HepG2 (cell line): ENCODE data around the gene SLC22A23. TPM values are rescaled to one million over a fixed set of nuclear protein-coding genes. Genes with fewer than 3 reads are reported as not detected.

ENCODE experiments used
- ARHGAP35 ChIP-seq: sonication (generic); formaldehyde crosslinking; IDR thresholded peaks from 2 replicates; pipeline ENCODE4 v1.9.0; 2022; ENCODE audit warnings: mild to moderate bottlenecking, inconsistent platforms, moderate library complexity, missing genetic modification reagents, borderline replicate concordance
- ATF2 ChIP-seq: sonication (generic); formaldehyde crosslinking; IDR thresholded peaks from 2 replicates; pipeline ENCODE4 v1.4.0; 2020; ENCODE audit warnings: missing genetic modification reagents
- CAMTA2 ChIP-seq: sonication (generic); formaldehyde crosslinking; IDR thresholded peaks from 2 replicates; pipeline ENCODE4 v1.4.0; 2020; ENCODE audit warnings: mild to moderate bottlenecking, missing genetic modification reagents, borderline replicate concordance
- CEBPG ChIP-seq: IDR thresholded peaks from 2 replicates; pipeline ENCODE4 v1.6.1; 2016
- CENPX ChIP-seq: sonication (generic); formaldehyde crosslinking; IDR thresholded peaks from 2 replicates; pipeline ENCODE4 v1.9.0; 2021; ENCODE audit warnings: mild to moderate bottlenecking, missing genetic modification reagents, moderate library complexity
- HCFC1 ChIP-seq: fragments of 150-350 bp; IDR thresholded peaks from 2 replicates; pipeline ENCODE4 v1.6.1; 2014; ENCODE audit warnings: low read depth, low read length
- HMG20A ChIP-seq: IDR thresholded peaks from 2 replicates; pipeline ENCODE4 v1.6.1; 2016; ENCODE audit warnings: borderline replicate concordance
- IRF2 ChIP-seq: IDR thresholded peaks from 2 replicates; pipeline ENCODE4 v1.6.1; 2018; ENCODE audit warnings: missing genetic modification reagents, missing compliant biosample characterization
- KDM5B ChIP-seq: sonication (generic); formaldehyde crosslinking; IDR thresholded peaks from 2 replicates; pipeline ENCODE4 v1.4.0; 2020; ENCODE audit warnings: missing genetic modification reagents, mild to moderate bottlenecking, borderline replicate concordance
- PAX8 ChIP-seq: sonication (generic); formaldehyde crosslinking; IDR thresholded peaks from 2 replicates; pipeline ENCODE4 v1.8.0; 2022; ENCODE audit warnings: mild to moderate bottlenecking, missing genetic modification reagents, borderline replicate concordance
- RBM39 ChIP-seq: fragments of 200-400 bp; formaldehyde crosslinking; IDR thresholded peaks from one replicate; pipeline ENCODE4 v1.6.1; 2018; ENCODE audit warnings: antibody characterized with exemption, mild to moderate bottlenecking, low read depth, low read length; ENCODE audit not compliant: poor library complexity, severe bottlenecking
- RFX3 ChIP-seq: IDR thresholded peaks from 2 replicates; pipeline ENCODE4 v1.6.1; 2016; ENCODE audit warnings: missing biosample characterization, missing genetic modification reagents
- SP140L ChIP-seq: sonication (generic); formaldehyde crosslinking; IDR thresholded peaks from 2 replicates; pipeline ENCODE4 v1.4.0; 2020; ENCODE audit warnings: missing genetic modification reagents, borderline replicate concordance
- TOPORS ChIP-seq: sonication (generic); formaldehyde crosslinking; IDR thresholded peaks from 2 replicates; pipeline ENCODE4 v1.8.0; 2023; ENCODE audit warnings: mild to moderate bottlenecking, missing genetic modification reagents
- ZMYM4 ChIP-seq: sonication (generic); formaldehyde crosslinking; IDR thresholded peaks from 2 replicates; pipeline ENCODE4 v1.8.1; 2023; ENCODE audit warnings: mild to moderate bottlenecking, missing genetic modification reagents
- ZNF121 ChIP-seq: sonication (generic); formaldehyde crosslinking; IDR thresholded peaks from 2 replicates; pipeline ENCODE4 v1.5.0; 2020; ENCODE audit warnings: mild to moderate bottlenecking, missing genetic modification reagents
- ZNF207 ChIP-seq: fragments of 450-650 bp; IDR thresholded peaks from 2 replicates; pipeline ENCODE4 v1.6.1; 2016; ENCODE audit warnings: antibody characterized with exemption, borderline replicate concordance
- ZNF432 ChIP-seq: sonication (generic); formaldehyde crosslinking; IDR thresholded peaks from 2 replicates; pipeline ENCODE4 v1.5.0; 2020; ENCODE audit warnings: missing genetic modification reagents, mild to moderate bottlenecking, borderline replicate concordance
- ZNF567 ChIP-seq: sonication (generic); formaldehyde crosslinking; IDR thresholded peaks from 2 replicates; pipeline ENCODE4 v1.8.1; 2023; ENCODE audit warnings: mild to moderate bottlenecking, missing genetic modification reagents, borderline replicate concordance
- ZNF615 ChIP-seq: sonication (generic); formaldehyde crosslinking; IDR thresholded peaks from 2 replicates; pipeline ENCODE4 v1.5.0; 2020; ENCODE audit warnings: mild to moderate bottlenecking, missing genetic modification reagents, borderline replicate concordance
- ZNF703 ChIP-seq: sonication (generic); formaldehyde crosslinking; IDR thresholded peaks from 2 replicates; pipeline ENCODE4 v1.5.1; 2020; ENCODE audit warnings: missing genetic modification reagents, mild to moderate bottlenecking, moderate library complexity, borderline replicate concordance
- polyA plus RNA-seq, 8 experiments: library from polyadenylated mRNA; depleted of rRNA in 3 of 8; stranded (reverse) in 7 of 8; unstranded in 1 of 8; fragments of >200 nt; fragmentation: Illumina TruSeq in 4 of 8; extraction: Trizol in 4 of 8; gene quantifications; 2 replicates each; pipeline versions ENCODE4 v1.2.1 to v1.2.3, GENCODE V29; 2011 to 2016; ENCODE audit warnings: low read depth in 4 of 8, missing spikeins in 1 of 8, mixed read lengths in 1 of 8; ENCODE audit not compliant: insufficient read depth in 1 of 8
- total RNA-seq, 5 experiments: library from RNA; depleted of rRNA; stranded (reverse); fragments of >200 nt; fragmentation: Illumina TruSeq; extraction: Trizol; gene quantifications; 2 replicates each; pipeline ENCODE4 v1.2.3, GENCODE V29; 2016; ENCODE audit warnings: low read depth in 1 of 5
- TF ChIP-seq, protein P1 (sequence below): sonication (generic); formaldehyde crosslinking; IDR thresholded peaks from 2 replicates; pipeline ENCODE4 v1.4.0; 2020; ENCODE audit warnings: low read depth, missing genetic modification reagents
- TF ChIP-seq, protein P2 (sequence below): sonication (generic); formaldehyde crosslinking; IDR thresholded peaks from 2 replicates; pipeline ENCODE4 v1.8.1; 2022; ENCODE audit warnings: low read depth, mild to moderate bottlenecking, missing genetic modification reagents

Gene SLC22A23
- total and polyA plus RNA-seq, 2 of the 13 experiments (the other 11 are each of a cell fraction or from before 2014, with no cell fraction given), result 11.8 to 17.5 TPM

DNA sequence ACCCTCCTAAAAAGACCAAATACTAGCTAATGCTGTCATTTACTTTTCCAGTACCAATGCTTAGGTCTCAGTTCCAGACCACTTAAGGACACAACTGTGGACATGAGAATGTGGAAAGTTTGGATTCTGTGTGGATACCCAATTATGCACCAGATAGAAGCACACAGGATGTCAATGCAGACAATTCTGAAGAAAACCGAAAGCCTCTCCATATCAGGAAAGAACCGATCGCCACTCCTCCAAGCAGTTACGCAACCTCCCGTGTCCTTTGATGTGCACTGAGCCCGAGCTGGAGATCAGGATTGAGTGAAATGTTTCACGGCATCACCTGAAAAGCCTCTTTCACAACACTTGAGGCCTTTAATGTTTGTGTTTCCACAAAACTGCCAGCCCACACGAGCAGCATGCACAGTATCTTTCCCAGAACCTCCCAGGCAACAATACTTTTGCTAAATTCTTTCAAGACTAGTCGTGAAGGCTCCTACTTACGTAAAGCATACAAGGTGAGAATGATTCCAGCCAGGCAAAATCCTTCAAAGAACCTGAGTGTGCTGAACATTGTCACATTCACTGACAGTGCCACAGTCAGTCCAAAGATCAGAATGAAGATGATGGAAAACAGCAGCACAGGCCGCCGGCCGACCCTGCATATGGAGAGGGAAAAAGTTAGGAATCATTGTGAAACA is 47.0 kb downstream of the SLC22A23 start (continued):
- TF ChIP-seq ZNF121 (CRISPR knock-in tag), result peak; percentile 42; the same call in 1 of the 2 replicates
- peak; percentile 98 for TF ChIP-seq IRF2 (CRISPR knock-in tag)
- TF ChIP-seq CEBPG, result peak; percentile 100
- no peak; the same call in 1 of the 2 replicates for TF ChIP-seq ZNF703 (CRISPR knock-in tag)
- TF ChIP-seq ZNF207, result no peak
- peak; percentile 99 for TF ChIP-seq HMG20A (CRISPR knock-in tag)
- peak; percentile 87 for TF ChIP-seq ARHGAP35 (CRISPR knock-in tag)
- peak; percentile 70; the same call in 1 of the 2 replicates for TF ChIP-seq KDM5B (CRISPR knock-in tag)
- no peak for TF ChIP-seq RBM39
- TF ChIP-seq, protein P1, sequence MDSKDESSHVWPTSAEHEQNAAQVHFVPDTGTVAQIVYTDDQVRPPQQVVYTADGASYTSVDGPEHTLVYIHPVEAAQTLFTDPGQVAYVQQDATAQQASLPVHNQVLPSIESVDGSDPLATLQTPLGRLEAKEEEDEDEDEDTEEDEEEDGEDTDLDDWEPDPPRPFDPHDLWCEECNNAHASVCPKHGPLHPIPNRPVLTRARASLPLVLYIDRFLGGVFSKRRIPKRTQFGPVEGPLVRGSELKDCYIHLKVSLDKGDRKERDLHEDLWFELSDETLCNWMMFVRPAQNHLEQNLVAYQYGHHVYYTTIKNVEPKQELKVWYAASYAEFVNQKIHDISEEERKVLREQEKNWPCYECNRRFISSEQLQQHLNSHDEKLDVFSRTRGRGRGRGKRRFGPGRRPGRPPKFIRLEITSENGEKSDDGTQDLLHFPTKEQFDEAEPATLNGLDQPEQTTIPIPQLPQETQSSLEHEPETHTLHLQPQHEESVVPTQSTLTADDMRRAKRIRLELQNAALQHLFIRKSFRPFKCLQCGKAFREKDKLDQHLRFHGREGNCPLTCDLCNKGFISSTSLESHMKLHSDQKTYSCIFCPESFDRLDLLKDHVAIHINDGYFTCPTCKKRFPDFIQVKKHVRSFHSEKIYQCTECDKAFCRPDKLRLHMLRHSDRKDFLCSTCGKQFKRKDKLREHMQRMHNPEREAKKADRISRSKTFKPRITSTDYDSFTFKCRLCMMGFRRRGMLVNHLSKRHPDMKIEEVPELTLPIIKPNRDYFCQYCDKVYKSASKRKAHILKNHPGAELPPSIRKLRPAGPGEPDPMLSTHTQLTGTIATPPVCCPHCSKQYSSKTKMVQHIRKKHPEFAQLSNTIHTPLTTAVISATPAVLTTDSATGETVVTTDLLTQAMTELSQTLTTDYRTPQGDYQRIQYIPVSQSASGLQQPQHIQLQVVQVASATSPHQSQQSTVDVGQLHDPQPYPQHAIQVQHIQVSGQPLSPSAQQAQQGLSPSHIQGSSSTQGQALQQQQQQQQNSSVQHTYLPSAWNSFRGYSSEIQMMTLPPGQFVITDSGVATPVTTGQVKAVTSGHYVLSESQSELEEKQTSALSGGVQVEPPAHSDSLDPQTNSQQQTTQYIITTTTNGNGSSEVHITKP, result peak; percentile 74
- TF ChIP-seq RFX3 (CRISPR knock-in tag), result peak; percentile 44; the same call in 1 of the 2 replicates
- TF ChIP-seq PAX8 (CRISPR knock-in tag), result no peak
- no peak; the same call in 1 of the 2 replicates for TF ChIP-seq TOPORS (CRISPR knock-in tag)
- TF ChIP-seq ZNF567, result no peak
- peak; percentile 95 for TF ChIP-seq ATF2 (CRISPR knock-in tag)
- TF ChIP-seq CENPX (CRISPR knock-in tag), result no peak
- TF ChIP-seq SP140L (CRISPR knock-in tag), result peak; percentile 97
- TF ChIP-seq ZMYM4 (CRISPR knock-in tag), result peak; percentile 95
- TF ChIP-seq ZNF615 (CRISPR knock-in tag), result peak; percentile 87; the same call in 1 of the 2 replicates
- TF ChIP-seq, protein P2, sequence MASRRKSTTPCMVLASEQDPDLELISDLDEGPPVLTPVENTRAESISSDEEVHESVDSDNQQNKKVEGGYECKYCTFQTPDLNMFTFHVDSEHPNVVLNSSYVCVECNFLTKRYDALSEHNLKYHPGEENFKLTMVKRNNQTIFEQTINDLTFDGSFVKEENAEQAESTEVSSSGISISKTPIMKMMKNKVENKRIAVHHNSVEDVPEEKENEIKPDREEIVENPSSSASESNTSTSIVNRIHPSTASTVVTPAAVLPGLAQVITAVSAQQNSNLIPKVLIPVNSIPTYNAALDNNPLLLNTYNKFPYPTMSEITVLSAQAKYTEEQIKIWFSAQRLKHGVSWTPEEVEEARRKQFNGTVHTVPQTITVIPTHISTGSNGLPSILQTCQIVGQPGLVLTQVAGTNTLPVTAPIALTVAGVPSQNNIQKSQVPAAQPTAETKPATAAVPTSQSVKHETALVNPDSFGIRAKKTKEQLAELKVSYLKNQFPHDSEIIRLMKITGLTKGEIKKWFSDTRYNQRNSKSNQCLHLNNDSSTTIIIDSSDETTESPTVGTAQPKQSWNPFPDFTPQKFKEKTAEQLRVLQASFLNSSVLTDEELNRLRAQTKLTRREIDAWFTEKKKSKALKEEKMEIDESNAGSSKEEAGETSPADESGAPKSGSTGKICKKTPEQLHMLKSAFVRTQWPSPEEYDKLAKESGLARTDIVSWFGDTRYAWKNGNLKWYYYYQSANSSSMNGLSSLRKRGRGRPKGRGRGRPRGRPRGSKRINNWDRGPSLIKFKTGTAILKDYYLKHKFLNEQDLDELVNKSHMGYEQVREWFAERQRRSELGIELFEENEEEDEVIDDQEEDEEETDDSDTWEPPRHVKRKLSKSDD (CRISPR knock-in tag), result peak; percentile 93
- TF ChIP-seq HCFC1, result no peak
- no peak for TF ChIP-seq ZNF432 (CRISPR knock-in tag)
- no peak for TF ChIP-seq CAMTA2 (CRISPR knock-in tag)
